ENCODE measurements around the gene PDHB. TPM values are rescaled to one million over a fixed set of nuclear protein-coding genes. Genes with fewer than 3 reads are reported as not detected.

The PDHB gene
- total and polyA plus RNA-seq, 2 of the 13 experiments (the other 11 are each of a cell fraction or from before 2014, with no cell fraction given): 108 to 153 TPM

DNA sequence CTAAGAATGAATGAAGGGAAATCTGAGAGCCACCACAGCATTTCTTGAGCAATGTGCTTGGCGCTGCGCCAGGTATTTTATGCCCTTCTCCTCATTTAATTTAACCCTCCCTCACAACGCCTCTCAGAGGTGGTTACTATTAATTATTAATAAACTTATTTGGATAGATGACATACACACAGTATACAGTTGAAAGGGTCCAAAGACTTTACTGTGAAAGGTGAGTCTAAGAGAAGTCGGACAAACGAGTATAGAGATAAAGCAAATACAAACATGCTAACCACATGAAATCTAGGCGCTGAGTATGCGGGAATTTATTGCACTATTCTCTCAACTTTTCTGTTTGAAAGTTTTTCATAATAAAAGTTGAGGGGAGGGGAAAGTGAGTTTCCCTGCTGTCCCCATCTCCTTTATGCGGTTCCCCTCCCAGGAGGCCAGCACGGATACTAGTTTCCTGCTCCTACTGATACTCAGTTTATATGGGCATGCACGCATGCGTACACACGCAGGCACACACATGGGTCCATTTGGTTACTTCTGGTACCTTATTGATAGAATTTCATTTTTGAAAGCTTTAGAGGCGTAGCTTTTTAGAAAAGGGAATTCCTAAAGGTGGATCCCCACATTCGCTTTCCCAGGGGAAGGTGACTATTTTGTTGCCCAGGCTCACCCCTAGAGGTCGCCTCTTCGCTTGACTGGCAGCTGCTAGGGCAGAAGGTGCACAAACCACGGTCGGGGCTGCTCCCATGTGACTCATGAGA lies 29.7 kb upstream of the PDHB start (continued):
- TF ChIP-seq, protein P1, sequence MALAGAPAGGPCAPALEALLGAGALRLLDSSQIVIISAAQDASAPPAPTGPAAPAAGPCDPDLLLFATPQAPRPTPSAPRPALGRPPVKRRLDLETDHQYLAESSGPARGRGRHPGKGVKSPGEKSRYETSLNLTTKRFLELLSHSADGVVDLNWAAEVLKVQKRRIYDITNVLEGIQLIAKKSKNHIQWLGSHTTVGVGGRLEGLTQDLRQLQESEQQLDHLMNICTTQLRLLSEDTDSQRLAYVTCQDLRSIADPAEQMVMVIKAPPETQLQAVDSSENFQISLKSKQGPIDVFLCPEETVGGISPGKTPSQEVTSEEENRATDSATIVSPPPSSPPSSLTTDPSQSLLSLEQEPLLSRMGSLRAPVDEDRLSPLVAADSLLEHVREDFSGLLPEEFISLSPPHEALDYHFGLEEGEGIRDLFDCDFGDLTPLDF (CRISPR knock-in tag; IDR thresholded peaks at IDR 0.05): no peak
- TF ChIP-seq, protein P2, sequence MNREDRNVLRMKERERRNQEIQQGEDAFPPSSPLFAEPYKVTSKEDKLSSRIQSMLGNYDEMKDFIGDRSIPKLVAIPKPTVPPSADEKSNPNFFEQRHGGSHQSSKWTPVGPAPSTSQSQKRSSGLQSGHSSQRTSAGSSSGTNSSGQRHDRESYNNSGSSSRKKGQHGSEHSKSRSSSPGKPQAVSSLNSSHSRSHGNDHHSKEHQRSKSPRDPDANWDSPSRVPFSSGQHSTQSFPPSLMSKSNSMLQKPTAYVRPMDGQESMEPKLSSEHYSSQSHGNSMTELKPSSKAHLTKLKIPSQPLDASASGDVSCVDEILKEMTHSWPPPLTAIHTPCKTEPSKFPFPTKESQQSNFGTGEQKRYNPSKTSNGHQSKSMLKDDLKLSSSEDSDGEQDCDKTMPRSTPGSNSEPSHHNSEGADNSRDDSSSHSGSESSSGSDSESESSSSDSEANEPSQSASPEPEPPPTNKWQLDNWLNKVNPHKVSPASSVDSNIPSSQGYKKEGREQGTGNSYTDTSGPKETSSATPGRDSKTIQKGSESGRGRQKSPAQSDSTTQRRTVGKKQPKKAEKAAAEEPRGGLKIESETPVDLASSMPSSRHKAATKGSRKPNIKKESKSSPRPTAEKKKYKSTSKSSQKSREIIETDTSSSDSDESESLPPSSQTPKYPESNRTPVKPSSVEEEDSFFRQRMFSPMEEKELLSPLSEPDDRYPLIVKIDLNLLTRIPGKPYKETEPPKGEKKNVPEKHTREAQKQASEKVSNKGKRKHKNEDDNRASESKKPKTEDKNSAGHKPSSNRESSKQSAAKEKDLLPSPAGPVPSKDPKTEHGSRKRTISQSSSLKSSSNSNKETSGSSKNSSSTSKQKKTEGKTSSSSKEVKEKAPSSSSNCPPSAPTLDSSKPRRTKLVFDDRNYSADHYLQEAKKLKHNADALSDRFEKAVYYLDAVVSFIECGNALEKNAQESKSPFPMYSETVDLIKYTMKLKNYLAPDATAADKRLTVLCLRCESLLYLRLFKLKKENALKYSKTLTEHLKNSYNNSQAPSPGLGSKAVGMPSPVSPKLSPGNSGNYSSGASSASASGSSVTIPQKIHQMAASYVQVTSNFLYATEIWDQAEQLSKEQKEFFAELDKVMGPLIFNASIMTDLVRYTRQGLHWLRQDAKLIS (CRISPR knock-in tag; IDR thresholded peaks at IDR 0.05): no peak
- TF ChIP-seq NR2F6 (IDR thresholded peaks at IDR 0.05) (no peak), NR2F6 (CRISPR knock-in tag; IDR thresholded peaks at IDR 0.05) (peak; percentile 27; the same call in 1 of the 2 replicates), PCBP2 (optimal IDR thresholded peaks at IDR 0.05; ENCODE audit: low read depth, low read length, poor library complexity, severe bottlenecking) (no peak), MTF2 (CRISPR knock-in tag; IDR thresholded peaks at IDR 0.05; ENCODE audit: borderline replicate concordance) (no peak), CCDC6 (CRISPR knock-in tag; IDR thresholded peaks at IDR 0.05) (no peak), JDP2 (CRISPR knock-in tag; IDR thresholded peaks at IDR 0.05; ENCODE audit: borderline replicate concordance) (no peak), NR1H2 (CRISPR knock-in tag; IDR thresholded peaks at IDR 0.05; ENCODE audit: borderline replicate concordance, low read depth) (no peak), ZNF274 (CRISPR knock-in tag; IDR thresholded peaks at IDR 0.05) (no peak), NFRKB (IDR thresholded peaks at IDR 0.05) (no peak)
- TF ChIP-seq, protein P3, sequence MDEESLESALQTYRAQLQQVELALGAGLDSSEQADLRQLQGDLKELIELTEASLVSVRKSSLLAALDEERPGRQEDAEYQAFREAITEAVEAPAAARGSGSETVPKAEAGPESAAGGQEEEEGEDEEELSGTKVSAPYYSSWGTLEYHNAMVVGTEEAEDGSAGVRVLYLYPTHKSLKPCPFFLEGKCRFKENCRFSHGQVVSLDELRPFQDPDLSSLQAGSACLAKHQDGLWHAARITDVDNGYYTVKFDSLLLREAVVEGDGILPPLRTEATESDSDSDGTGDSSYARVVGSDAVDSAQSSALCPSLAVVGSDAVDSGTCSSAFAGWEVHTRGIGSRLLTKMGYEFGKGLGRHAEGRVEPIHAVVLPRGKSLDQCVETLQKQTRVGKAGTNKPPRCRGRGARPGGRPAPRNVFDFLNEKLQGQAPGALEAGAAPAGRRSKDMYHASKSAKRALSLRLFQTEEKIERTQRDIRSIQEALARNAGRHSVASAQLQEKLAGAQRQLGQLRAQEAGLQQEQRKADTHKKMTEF (CRISPR knock-in tag; IDR thresholded peaks at IDR 0.05): peak; percentile 58; the same call in 1 of the 2 replicates
- TF ChIP-seq, protein P4, sequence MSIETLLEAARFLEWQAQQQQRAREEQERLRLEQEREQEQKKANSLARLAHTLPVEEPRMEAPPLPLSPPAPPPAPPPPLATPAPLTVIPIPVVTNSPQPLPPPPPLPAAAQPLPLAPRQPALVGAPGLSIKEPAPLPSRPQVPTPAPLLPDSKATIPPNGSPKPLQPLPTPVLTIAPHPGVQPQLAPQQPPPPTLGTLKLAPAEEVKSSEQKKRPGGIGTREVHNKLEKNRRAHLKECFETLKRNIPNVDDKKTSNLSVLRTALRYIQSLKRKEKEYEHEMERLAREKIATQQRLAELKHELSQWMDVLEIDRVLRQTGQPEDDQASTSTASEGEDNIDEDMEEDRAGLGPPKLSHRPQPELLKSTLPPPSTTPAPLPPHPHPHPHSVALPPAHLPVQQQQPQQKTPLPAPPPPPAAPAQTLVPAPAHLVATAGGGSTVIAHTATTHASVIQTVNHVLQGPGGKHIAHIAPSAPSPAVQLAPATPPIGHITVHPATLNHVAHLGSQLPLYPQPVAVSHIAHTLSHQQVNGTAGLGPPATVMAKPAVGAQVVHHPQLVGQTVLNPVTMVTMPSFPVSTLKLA (IDR thresholded peaks at IDR 0.05): no peak
- TF ChIP-seq, protein P5, sequence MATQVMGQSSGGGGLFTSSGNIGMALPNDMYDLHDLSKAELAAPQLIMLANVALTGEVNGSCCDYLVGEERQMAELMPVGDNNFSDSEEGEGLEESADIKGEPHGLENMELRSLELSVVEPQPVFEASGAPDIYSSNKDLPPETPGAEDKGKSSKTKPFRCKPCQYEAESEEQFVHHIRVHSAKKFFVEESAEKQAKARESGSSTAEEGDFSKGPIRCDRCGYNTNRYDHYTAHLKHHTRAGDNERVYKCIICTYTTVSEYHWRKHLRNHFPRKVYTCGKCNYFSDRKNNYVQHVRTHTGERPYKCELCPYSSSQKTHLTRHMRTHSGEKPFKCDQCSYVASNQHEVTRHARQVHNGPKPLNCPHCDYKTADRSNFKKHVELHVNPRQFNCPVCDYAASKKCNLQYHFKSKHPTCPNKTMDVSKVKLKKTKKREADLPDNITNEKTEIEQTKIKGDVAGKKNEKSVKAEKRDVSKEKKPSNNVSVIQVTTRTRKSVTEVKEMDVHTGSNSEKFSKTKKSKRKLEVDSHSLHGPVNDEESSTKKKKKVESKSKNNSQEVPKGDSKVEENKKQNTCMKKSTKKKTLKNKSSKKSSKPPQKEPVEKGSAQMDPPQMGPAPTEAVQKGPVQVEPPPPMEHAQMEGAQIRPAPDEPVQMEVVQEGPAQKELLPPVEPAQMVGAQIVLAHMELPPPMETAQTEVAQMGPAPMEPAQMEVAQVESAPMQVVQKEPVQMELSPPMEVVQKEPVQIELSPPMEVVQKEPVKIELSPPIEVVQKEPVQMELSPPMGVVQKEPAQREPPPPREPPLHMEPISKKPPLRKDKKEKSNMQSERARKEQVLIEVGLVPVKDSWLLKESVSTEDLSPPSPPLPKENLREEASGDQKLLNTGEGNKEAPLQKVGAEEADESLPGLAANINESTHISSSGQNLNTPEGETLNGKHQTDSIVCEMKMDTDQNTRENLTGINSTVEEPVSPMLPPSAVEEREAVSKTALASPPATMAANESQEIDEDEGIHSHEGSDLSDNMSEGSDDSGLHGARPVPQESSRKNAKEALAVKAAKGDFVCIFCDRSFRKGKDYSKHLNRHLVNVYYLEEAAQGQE (IDR thresholded peaks at IDR 0.05; ENCODE audit: borderline replicate concordance in 1 of 2, low read depth in 1 of 2, low read length in 2 of 2): 0 out of 4 replicates have a peak, but pooled peaks of 1 of the 2 experiments have one; percentile 44

Measured in HepG2 (cell line).